ENCODE measurements around the gene PTGDS.

Gene PTGDS

GRCh38 chr9:137017791-137018497, 40.6 kb downstream of the PTGDS start:
- TF ChIP-seq CTCF (IDR thresholded peaks at IDR 0.05; ENCODE audit: low read depth, low read length) = no peak
- DNase-seq (ENCODE audit: low read depth in 2 of 2) = no peak
- no peak overlapping the region for H3K4me3 ChIP-seq (replicated peaks in 1 of 2; ENCODE audit: low read depth in 2 of 2, low read length in 2 of 2)

- DNase-seq (ENCODE audit: low read depth in 2 of 2) = no peak
- no peak for TF ChIP-seq CTCF (IDR thresholded peaks at IDR 0.05; ENCODE audit: low read depth, low read length)
- no peak overlapping the region for H3K4me3 ChIP-seq (replicated peaks in 1 of 2; ENCODE audit: low read depth in 2 of 2, low read length in 2 of 2)
Observed at GRCh38 chr9:137018761-137019559, 41.7 kb downstream of the PTGDS start.

GRCh38 chr9:137019891-137020683, 42.8 kb downstream of the PTGDS start:
- no peak overlapping the region for H3K4me3 ChIP-seq (replicated peaks in 1 of 2; ENCODE audit: low read depth in 2 of 2, low read length in 2 of 2)
- no peak for TF ChIP-seq CTCF (IDR thresholded peaks at IDR 0.05; ENCODE audit: low read depth, low read length)
- DNase-seq (ENCODE audit: low read depth in 2 of 2) = no peak

GRCh38 chr9:137020771-137021567, 43.7 kb downstream of the PTGDS start:
- no peak overlapping the region for H3K4me3 ChIP-seq (replicated peaks in 1 of 2; ENCODE audit: low read depth in 2 of 2, low read length in 2 of 2)
- no peak for TF ChIP-seq CTCF (IDR thresholded peaks at IDR 0.05; ENCODE audit: low read depth, low read length)
- DNase-seq (ENCODE audit: low read depth in 2 of 2) = no peak

GRCh38 chr9:137021568-137021978, 44.3 kb downstream of the PTGDS start:
- TF ChIP-seq CTCF (IDR thresholded peaks at IDR 0.05; ENCODE audit: low read depth, low read length) = no peak
- no peak overlapping the region for H3K4me3 ChIP-seq (replicated peaks in 1 of 2; ENCODE audit: low read depth in 2 of 2, low read length in 2 of 2)
- DNase-seq (ENCODE audit: low read depth in 2 of 2) = no peak
